EH (cell line): ENCODE data around the gene ST7L.
"Not testable (repeated sequence)": the region's sequence is repeated elsewhere in the genome, so short reads cannot be mapped to it uniquely, and the experiment has no call there.

Source experiments
- DNase-seq: peaks from one replicate; pipeline ENCODE4 v3.0.0-alpha.2; 2015; ENCODE audit warnings: low read depth

ST7L gene

GRCh38 chr1:112492076-112492475 is 126.9 kb downstream of the ST7L start:
- DNase-seq = no peak

DNA sequence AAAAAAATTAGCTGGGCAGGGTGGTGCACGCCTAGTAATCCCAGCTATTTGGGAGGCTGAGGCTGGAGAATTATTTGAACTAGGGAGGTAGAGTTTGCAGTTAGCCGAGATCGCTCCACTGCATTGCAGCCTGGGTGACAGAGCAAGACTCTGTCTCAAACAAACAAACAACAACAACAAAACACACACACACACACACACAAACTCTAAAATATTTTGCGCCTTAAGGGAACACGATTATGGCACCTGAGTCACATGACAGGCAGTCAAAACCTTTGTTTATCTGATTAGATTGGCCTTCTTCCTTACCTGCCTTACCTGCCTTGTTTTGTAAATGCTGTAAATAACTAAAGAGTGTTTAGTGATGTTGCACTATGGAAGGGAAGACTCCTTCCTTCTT is 130.8 kb downstream of the ST7L start:
- DNase-seq = no peak

DNA sequence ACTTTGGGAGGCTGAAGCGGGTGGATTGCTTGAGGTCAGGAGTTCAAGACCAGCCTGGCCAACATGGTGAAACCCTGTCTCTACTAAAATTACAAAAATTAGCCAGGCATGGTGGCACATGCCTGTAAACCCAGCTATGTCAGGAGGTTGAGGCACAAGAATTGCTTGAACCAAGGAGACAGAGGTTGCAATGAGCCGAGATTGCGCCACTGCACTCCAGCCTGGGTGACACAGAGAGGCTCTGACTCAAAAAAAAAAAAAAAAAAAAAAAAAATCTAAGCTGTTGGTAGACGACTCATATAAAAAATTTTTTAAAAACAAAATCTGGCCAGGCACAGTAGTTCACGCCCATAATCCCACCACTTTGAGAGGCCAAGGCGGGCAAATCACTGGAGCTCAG is 131.3 kb downstream of the ST7L start:
- not testable (repeated sequence) for DNase-seq

DNA sequence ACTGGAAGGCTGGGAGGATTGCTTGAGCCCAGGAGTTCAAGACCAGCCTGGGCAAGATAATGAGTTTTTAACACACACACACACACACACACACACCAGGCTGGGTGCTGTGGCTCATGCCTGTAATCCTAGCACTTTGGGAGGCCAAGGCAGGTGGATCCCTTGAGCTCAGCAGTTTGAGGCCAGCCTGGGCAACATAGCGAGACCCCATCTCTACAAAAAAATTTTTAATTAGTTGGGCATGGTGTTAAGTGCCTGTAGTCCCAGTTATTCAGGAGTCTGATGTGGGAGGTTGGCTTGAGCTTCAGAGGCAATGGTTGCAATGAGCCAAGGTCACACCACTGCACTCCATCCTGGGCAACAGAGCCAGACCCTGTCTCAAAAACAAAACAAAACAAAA is 132.9 kb downstream of the ST7L start:
- not testable (repeated sequence) for DNase-seq

GRCh38 chr1:112478314-112478713 is 140.6 kb downstream of the ST7L start:
- DNase-seq = no peak

DNA sequence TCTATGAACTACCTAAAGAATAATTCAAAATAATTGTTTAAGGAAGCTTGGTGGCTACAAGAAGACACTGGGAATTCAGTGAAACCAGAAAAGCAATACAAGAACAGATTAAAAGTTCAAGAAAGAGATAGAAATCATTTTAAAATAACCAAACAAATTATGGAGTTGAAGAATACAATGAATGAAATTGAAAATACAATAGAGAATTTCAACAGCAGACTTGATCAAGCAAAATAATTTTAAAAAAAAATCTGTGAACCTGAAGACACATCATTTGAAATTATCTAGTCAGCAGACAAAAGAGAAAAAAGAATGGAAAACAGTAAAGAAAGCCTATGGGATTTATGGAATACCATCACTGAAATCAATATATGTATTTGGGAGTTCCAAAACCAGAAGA is 141.4 kb downstream of the ST7L start:
- no peak for DNase-seq
